ENCODE data around the gene GINS1.

DNA sequence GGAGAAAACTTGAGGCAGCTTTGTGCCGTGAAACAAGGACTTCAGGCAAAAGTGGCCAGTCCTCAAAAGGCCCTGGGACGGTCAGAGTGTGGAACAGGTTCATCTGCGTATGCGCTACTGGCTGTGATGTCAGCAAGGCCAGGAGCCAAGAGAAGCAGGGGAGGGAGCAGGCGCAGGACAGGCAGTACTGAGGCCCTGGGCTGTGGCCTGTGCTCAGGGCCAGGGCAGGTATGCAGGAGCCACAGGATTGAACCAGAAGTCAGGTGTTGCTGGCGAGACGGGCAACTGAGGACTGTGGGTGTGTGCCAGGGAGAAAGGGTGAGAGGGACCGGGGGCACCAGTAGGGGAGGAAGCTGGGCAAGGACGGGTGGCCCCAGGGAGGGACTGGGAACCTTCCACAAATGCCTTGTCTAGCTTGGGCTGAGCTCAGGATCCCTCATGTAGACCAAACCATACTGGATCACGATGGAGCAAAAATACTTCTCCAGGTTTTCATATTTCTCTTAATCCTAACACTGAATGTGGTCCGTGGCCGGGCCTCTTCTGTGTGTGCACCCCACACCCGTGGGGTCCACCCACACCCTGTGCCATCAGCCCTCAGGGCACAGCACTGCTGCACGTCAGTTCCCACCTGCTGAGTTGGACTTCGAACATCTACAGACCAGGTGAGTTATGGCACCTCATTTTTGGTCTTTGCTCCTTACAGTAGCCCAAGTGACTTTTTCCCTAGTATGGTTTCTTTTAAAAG is 46.9 kb downstream of the GINS1 start:
- TF ChIP-seq, protein P1, sequence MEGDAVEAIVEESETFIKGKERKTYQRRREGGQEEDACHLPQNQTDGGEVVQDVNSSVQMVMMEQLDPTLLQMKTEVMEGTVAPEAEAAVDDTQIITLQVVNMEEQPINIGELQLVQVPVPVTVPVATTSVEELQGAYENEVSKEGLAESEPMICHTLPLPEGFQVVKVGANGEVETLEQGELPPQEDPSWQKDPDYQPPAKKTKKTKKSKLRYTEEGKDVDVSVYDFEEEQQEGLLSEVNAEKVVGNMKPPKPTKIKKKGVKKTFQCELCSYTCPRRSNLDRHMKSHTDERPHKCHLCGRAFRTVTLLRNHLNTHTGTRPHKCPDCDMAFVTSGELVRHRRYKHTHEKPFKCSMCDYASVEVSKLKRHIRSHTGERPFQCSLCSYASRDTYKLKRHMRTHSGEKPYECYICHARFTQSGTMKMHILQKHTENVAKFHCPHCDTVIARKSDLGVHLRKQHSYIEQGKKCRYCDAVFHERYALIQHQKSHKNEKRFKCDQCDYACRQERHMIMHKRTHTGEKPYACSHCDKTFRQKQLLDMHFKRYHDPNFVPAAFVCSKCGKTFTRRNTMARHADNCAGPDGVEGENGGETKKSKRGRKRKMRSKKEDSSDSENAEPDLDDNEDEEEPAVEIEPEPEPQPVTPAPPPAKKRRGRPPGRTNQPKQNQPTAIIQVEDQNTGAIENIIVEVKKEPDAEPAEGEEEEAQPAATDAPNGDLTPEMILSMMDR (IDR thresholded peaks at IDR 0.05), result no peak
- no peak for TF ChIP-seq POLR2A (IDR thresholded peaks at IDR 0.05)
